ENCODE results near the gene ACBD5. TPM values are rescaled to one million over a fixed set of nuclear protein-coding genes. Genes with fewer than 3 reads are reported as not detected.
"Not testable (repeated sequence)": the region's sequence is repeated elsewhere in the genome, so short reads cannot be mapped to it uniquely, and the experiment has no call there.

The ACBD5 gene
- total RNA-seq, 2 experiments from 2014 or later = 18.1 to 20.2 TPM

DNA sequence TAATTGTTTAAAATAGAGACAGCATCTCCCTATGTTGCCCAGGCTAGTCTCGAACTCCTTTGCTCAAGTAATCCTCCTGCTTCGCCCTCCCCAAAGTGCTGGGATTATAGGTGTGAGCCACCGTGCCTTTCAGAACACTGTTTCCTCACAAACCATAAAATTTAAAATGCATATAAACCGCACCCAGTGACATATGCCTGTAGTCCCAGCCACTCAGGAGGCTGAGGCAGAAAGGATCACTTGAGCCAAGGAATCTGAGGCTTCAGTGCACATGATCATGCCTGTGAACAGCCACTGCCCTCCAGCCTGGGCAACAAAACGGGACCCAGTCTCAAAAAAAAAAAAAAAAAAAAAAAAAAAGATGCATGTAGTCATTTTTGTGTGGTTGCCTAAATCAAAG lies 36.8 kb downstream of the ACBD5 start:
- Mint-ChIP-seq H3K9me3 (no peaks in the 10 kb centered on the region), H3K36me3 (peaks cover 3% of the 10 kb centered on the region), H3K27ac (no peak overlapping the region), H3K4me1 (peaks cover 2% of the 10 kb centered on the region), H3K4me3 (no peak overlapping the region), H3K27me3 (no peaks in the 10 kb centered on the region)
- DNase-seq = no peak

DNA sequence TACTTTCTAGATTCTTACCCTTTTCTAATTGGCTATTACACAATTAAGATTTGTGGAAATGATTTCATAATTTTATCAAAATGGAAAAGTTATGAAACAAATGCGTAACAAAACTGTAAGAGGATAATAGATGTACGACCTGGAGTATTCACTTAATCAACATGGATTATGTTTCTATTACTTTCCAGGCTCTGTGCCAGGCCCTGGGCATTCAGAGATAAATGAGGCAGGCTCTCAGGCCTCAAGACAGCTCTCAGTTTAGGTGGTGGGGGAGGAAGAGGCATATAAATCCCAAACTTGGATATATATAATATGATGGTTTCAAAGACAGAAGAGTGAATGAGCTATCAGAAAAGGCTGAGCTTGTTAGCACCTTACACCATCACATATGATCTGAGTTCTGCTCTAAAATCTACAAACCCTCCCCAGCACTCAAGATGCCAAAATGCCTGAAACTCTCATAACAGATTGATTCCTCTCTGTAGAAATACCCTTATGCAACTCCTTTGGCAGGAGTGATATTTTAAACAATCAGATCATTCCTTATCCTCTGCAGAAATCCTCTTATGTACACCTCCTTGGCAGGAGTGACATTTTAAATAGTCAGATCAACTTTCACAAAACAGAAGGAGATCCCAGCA lies 42.5 kb downstream of the ACBD5 start:
- Mint-ChIP-seq H3K9me3 (no peaks in the 10 kb centered on the region), H3K36me3 (peaks cover 3% of the 10 kb centered on the region), H3K27ac (no peak overlapping the region), H3K27me3 (no peaks in the 10 kb centered on the region), H3K4me3 (no peak overlapping the region), H3K4me1 (no peaks in the 10 kb centered on the region)
- DNase-seq = no peak

DNA sequence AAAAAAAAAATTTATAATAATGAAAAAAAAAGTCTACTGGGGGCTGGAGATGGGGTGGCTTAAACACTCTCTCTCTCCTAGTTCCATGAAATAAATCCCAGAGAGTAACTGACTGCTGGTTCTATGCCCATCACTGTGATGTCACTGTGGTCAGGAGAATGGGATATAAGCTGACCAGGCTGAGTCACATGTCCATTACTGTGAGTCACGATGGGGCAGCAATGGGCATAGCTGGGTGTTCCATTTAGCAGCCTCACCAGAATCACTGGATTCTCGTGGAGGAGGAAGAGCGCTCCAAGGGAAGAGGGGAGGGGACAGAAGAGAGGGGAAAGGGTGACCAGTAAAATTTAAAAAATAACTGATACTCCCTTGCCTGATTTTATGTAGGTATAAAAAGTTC lies 48.3 kb downstream of the ACBD5 start:
- no peaks in the 10 kb centered on the region for H3K9me3 Mint-ChIP-seq
- H3K36me3 Mint-ChIP-seq = peaks cover under 1% of the 10 kb centered on the region
- H3K27me3 Mint-ChIP-seq = no peaks in the 10 kb centered on the region

DNA sequence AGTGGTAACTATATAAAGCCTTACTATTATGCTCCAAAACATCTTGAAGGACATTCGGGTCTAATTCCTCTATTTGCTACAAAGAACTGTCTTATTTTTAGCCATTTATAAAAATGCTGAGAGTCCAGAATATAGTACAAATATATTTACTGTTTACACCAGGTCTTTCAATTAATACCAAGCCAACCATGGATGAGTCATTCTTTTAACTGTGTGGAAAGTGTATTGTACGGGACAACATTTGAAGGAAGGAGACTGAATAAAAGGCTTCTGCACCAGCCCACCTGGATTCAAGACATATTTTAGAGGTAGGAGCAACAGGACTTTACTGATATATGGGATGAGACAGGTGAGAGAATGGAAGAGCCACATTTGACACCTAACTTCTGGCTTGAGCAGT lies 50.1 kb downstream of the ACBD5 start:
- Mint-ChIP-seq H3K36me3 (peaks cover 12% of the 10 kb centered on the region), H3K27ac (no peak overlapping the region), H3K4me1 (no peaks in the 10 kb centered on the region), H3K9me3 (no peaks in the 10 kb centered on the region), H3K4me3 (no peak overlapping the region), H3K27me3 (no peaks in the 10 kb centered on the region)
- DNase-seq = no peak

More for the DNA sequence above, 48.3 kb downstream of the ACBD5 start:
- Mint-ChIP-seq H3K4me1 (no peaks in the 10 kb centered on the region), H3K27ac (no peak overlapping the region), H3K4me3 (no peak overlapping the region)
- DNase-seq = no peak

DNA sequence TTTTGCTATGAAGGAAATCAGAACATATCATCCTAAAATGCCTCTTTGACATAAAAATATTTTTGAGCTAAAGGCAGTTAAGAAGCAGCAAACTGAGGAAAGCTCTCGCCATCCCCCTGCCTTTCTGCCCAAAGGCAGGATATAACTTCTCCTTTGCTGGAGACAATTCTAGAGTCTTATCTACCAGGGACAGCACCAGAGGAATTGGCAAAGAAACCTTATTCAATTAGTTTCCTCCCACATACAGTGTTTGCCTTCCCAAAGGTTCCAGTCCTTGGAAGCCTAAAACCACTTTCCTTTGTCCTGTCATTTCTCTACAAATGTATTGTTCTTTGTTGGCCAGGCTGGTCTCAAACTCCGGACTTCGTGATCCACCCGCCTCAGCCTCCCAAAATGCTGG lies 51.7 kb downstream of the ACBD5 start:
- Mint-ChIP-seq H3K27ac (no peak overlapping the region), H3K4me1 (no peaks in the 10 kb centered on the region), H3K27me3 (no peaks in the 10 kb centered on the region), H3K9me3 (no peaks in the 10 kb centered on the region), H3K4me3 (no peak overlapping the region), H3K36me3 (peaks cover 25% of the 10 kb centered on the region)
- no peak for DNase-seq

DNA sequence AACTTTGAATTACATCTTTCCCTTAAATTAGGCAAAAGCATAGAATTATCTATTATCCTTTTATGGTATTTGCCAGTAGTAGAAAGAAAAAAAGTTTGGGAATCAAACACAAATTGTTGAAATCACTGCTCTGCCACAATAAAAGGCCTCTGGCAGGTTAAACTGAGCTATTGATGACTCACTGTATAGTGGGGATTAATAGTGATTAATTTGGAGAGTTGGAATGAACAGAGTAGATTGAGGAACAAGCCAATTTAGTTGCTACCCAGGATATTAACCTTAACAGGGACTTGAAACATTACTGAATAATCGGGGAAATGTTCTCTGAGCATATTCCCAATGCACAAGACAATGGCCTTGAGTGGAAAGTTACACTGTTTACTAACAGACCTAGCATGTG lies 52.3 kb downstream of the ACBD5 start:
- no peak overlapping the region for H3K4me3 Mint-ChIP-seq
- H3K9me3 Mint-ChIP-seq = no peaks in the 10 kb centered on the region
- H3K27ac Mint-ChIP-seq = no peak overlapping the region
- peaks cover 28% of the 10 kb centered on the region for H3K36me3 Mint-ChIP-seq
- no peak for DNase-seq
- no peaks in the 10 kb centered on the region for H3K27me3 Mint-ChIP-seq
- no peaks in the 10 kb centered on the region for H3K4me1 Mint-ChIP-seq

DNA sequence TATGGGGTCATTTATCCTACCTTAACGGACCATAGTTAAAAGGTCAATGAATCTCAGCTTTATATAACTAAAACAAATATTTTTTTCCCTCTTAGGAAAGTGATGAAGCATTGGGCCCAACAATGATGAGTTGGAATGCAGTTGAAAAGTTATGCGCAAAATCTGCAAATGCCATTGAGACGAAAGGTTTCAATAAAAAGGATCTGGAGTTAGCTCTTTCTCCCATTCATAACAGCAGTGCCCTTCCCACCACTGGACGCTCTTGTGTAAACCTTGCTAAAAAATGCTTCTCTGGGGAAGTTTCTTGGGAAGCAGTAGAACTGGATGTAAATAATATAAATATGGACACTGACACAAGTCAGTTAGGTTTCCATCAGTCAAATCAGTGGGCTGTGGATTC lies 70.7 kb downstream of the ACBD5 start:
- H3K27ac Mint-ChIP-seq = peak overlapping the region; percentile 54
- no peak for DNase-seq
- H3K36me3 Mint-ChIP-seq = peaks cover 38% of the 10 kb centered on the region
- no peaks in the 10 kb centered on the region for H3K9me3 Mint-ChIP-seq
- no peak overlapping the region for H3K4me3 Mint-ChIP-seq
- peaks cover 16% of the 10 kb centered on the region for H3K4me1 Mint-ChIP-seq
- no peaks in the 10 kb centered on the region for H3K27me3 Mint-ChIP-seq

DNA sequence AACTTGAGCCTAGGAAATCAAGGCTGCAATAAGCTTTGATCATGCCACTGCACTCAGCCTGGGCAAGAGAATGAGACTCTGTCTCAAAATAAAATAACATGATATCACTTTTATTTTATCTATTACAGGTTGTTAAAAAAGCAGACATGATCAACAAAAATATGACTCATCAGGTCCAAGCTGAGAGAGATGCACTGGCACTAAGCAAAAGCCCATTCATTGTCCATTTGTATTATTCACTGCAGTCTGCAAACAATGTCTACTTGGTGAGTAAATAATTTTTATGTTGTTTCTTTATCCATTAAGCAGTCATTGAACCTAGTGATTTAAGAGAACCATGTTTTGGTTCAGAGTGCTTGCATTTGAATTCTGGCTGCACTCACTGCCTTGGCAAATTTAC lies 82.2 kb downstream of the ACBD5 start:
- Mint-ChIP-seq H3K27me3 (peaks cover 4% of the 10 kb centered on the region), H3K9me3 (peaks cover 2% of the 10 kb centered on the region), H3K36me3 (peaks cover 62% of the 10 kb centered on the region), H3K4me1 (peaks cover 14% of the 10 kb centered on the region), H3K27ac (no peak overlapping the region), H3K4me3 (no peak overlapping the region)
- DNase-seq = no peak

DNA sequence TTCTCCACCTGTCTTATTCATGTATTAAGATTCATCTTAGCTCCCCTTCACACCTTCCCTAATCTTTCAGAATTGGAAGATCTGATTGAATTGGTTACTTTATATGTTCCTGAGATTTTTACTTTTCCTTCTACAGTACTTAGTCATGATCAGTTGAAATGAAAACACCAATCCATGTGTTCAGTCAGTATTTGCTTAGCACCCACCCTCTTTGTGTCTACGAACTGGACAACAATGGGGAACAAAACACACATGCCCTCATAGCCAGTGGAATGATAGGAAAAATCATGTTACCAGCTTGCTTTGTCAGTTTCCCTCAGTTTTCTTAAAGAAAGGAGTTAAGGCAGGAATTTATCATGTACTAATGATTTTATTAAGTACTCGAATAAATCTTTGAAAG lies 83.4 kb downstream of the ACBD5 start:
- peaks cover 2% of the 10 kb centered on the region for H3K9me3 Mint-ChIP-seq
- no peak for DNase-seq
- H3K27me3 Mint-ChIP-seq = peaks cover 4% of the 10 kb centered on the region
- H3K36me3 Mint-ChIP-seq = peaks cover 66% of the 10 kb centered on the region
- H3K4me3 Mint-ChIP-seq = peak overlapping the region; percentile 98
- peaks cover 24% of the 10 kb centered on the region for H3K4me1 Mint-ChIP-seq
- H3K27ac Mint-ChIP-seq = peak overlapping the region; percentile 100

DNA sequence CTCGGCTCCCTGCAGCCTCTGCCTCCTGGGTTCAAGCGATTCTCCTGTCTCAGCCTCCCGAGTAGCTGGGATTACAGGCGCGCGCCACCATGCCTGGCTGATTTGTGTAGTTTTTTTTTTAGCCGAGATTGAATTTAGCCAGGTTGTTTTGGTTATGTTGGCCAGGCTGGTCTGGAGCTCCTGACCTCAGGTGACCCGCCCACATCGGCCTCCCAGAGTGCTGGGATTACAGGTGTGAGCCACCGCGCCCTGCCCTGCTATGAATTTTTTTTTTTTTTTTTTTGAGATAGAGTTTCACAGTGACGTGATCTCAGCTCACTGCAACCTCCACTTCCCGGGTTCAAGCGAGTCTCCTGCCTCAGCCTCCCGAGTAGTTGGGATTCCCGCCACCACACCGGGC lies 84.0 kb downstream of the ACBD5 start:
- H3K9me3 Mint-ChIP-seq, H3K27me3 Mint-ChIP-seq, DNase-seq: not testable (repeated sequence)
- Mint-ChIP-seq H3K27ac (peak overlapping the region; percentile 100), H3K4me1 (peaks cover 26% of the 10 kb centered on the region), H3K36me3 (peaks cover 64% of the 10 kb centered on the region), H3K4me3 (peak overlapping the region; percentile 98)

DNA sequence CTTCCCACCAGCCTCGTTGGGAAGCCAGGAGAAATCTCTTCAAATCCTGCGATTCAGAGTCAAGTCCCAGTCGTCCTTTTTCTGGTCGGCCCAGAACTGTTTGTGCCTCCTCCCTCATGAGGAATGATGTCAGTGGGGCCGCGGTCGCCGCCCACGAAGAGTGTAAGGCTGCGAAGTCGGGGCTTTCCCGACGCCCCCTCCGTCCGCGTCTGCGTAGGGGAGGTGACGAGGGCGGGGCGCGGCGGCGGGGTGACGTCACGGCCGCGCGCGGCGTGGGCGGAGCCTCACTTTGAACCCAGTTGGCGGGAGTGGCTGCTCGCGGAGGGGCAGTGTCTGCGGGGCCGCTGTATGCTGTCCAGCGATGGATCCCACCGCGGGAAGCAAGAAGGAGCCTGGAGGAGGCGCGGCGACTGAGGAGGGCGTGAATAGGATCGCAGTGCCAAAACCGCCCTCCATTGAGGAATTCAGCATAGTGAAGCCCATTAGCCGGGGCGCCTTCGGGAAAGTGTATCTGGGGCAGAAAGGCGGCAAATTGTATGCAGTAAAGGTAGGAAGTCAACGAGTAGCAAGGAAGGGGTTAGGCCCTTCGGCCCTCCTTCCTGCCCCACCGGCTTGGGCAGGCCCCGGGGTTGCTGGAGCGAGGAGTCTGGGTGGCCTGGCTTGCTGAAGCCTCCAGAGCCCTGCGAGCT lies 85.4 kb downstream of the ACBD5 start, which contains the start of gene MASTL:
Gene MASTL (plus strand): TSS at position 287 of the 689 bp plus-strand sequence. CDS start 75 bp downstream, at position 362.
- Mint-ChIP-seq H3K9me3 (peaks cover 2% of the 10 kb centered on the region), H3K4me1 (peaks cover 35% of the 10 kb centered on the region), H3K4me3 (peak within 1 kb of the TSS; percentile 98), H3K27me3 (peaks cover 4% of the 10 kb centered on the region), H3K27ac (peak within 1 kb of the TSS; percentile 100), H3K36me3 (peaks cover 67% of the 10 kb centered on the region)
- DNase-seq = peak; percentile 95

DNA sequence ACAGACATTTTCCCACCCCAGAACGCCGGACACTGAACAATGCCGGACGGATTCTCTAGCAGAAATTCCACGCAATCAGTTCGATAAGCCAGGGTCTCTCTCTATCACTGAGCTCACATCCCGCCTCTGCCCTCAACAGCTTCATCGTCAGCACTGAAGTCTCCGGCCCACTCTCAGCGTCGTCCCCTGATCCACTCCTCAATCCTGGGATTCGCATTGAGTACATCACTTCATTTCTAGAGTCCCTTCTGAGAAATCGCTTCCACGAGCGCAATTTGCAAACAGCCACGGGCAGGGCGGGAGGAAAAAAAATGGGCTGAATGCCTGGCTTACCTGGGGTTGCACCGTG lies 86.8 kb downstream of the ACBD5 start:
- peaks cover 42% of the 10 kb centered on the region for H3K4me1 Mint-ChIP-seq
- no peak for DNase-seq

DNA sequence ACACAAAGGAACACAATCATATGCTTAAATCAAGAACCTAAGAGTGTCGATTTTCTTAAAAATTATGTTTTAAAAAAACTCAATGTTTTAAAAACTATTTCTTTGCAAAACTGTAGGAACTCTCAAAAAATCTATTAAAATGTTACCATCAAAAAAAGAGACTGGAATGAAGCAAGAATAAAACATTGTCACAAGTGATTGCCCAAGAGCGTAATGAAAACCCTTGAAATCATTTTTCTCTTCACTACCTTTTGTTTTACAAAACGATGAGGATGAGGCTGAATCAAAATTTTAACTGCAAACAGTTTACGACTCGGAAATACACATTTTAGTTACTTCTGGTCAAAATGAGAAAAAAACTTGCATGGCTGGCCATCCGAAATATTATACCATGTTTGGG lies 87.3 kb downstream of the ACBD5 start:
- no peak for DNase-seq
- Mint-ChIP-seq H3K27me3 (peaks cover 4% of the 10 kb centered on the region), H3K4me3 (peak overlapping the region; percentile 98), H3K9me3 (peaks cover 2% of the 10 kb centered on the region), H3K27ac (peak overlapping the region; percentile 100), H3K4me1 (peaks cover 44% of the 10 kb centered on the region), H3K36me3 (peaks cover 63% of the 10 kb centered on the region)

More for the DNA sequence above, 86.8 kb downstream of the ACBD5 start:
- Mint-ChIP-seq H3K4me3 (peak overlapping the region; percentile 98), H3K36me3 (peaks cover 66% of the 10 kb centered on the region), H3K27me3 (peaks cover 4% of the 10 kb centered on the region), H3K9me3 (peaks cover 2% of the 10 kb centered on the region), H3K27ac (peak overlapping the region; percentile 100)

DNA sequence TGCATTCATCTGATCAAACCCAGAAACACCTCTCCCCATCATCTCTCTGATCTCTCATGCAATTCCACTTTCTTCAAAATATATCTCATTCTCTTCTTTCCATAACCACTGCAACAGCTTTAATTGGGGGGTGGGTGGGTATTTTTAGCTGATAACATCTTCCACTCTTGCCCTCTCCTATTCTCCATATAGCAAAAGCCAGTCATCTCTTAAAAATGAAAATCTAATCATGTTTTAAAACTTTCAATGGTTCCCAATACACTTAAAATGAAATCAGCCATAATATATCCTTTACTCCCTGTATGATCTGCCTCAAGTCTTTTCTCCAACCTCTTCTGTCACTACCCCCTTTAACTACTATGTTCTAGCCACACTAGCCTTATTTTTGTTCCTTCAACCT lies 87.9 kb downstream of the ACBD5 start:
- peak overlapping the region; percentile 100 for H3K27ac Mint-ChIP-seq
- H3K4me1 Mint-ChIP-seq = peaks cover 41% of the 10 kb centered on the region
- H3K4me3 Mint-ChIP-seq = peak overlapping the region; percentile 98
- DNase-seq = no peak
- H3K27me3 Mint-ChIP-seq = peaks cover 4% of the 10 kb centered on the region
- peaks cover 2% of the 10 kb centered on the region for H3K9me3 Mint-ChIP-seq
- H3K36me3 Mint-ChIP-seq = peaks cover 60% of the 10 kb centered on the region

DNA sequence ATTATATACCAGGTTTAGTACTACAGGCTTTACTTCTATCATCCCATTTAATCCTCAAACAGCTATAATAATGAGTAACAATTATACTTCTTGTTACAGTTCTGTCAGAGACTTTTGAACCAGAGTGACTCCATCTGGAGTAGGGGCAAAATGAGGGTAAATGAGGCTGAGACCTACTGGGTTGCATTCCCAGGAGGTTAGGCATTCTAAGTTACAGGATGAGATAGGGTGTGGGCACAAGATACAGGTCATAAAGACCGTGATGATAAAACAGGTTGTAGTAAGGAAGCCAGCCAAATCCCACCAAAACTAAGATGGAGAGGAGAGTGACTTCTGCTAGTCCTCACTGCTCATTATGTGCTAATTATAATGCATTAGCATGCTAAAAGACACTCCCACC lies 90.3 kb downstream of the ACBD5 start:
- Mint-ChIP-seq H3K27ac (peak overlapping the region; percentile 68), H3K36me3 (peaks cover 46% of the 10 kb centered on the region), H3K9me3 (no peaks in the 10 kb centered on the region), H3K4me3 (peak overlapping the region; percentile 22), H3K4me1 (peaks cover 48% of the 10 kb centered on the region), H3K27me3 (peaks cover 2% of the 10 kb centered on the region)
- no peak for DNase-seq

DNA sequence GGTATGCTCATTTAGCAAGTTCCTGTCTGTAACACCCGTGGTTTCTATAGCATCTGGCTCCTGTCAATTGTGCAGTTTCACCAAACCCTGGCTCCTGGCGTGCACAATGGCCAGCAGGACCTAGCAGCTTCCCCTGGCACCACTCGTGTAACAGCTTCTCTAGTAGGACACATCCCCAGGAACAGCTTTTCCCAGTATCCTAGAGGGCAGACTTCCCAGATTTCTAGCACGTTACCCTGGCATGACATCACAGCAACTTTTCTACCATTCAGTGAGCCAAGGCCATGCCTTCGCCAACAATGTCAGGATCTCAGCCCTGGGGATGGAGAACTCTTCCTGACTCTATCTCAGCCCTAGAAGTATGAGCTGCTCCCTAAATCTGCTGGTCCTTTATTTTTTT lies 92.9 kb downstream of the ACBD5 start:
- Mint-ChIP-seq H3K36me3 (peaks cover 39% of the 10 kb centered on the region), H3K9me3 (no peaks in the 10 kb centered on the region), H3K27ac (no peak overlapping the region), H3K4me1 (peaks cover 45% of the 10 kb centered on the region), H3K27me3 (no peaks in the 10 kb centered on the region), H3K4me3 (no peak overlapping the region)
- no peak for DNase-seq

Data from activated naive CD8-positive, alpha-beta T cell treated with anti-CD3 and anti-CD28 coated beads for 36 hours (primary cell).